HG03060 (cell line): Measurements from ENCODE around the gene CD300C.
"Not testable (repeated sequence)": the region's sequence is repeated elsewhere in the genome, so short reads cannot be mapped to it uniquely, and the experiment has no call there.

Source experiments
- ATAC-seq: cut with Tn5 transposase; IDR thresholded peaks from one replicate; pipeline ENCODE4 v1.9.1; 2021; ENCODE audit warnings: low read depth, moderate number of reproducible peaks; ENCODE audit not compliant: unreplicated experiment

CD300C gene

DNA sequence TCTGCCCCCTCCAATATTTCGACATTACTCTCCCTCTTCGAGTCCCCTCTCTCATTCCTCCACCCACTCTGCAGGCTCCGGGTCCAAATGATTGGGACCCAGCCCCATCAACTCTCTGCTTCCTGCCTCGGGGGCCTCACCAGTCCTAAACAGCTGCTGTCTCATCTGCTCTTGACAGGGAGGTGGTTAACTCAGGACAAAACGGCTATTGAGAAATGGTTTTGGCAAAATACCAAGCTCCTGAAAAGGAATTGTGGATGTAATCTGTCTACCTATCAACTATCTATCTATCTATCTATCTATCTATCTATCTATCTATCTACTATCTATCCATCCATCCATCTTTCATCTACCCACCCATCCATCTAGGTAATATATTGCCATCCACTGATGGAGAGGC, 19.2 kb upstream of the CD300C start:
- no peak for ATAC-seq

- ATAC-seq, result no peak
These were observed 17.4 kb upstream of the CD300C start for GRCh38 chr17:74563358-74563757.

DNA sequence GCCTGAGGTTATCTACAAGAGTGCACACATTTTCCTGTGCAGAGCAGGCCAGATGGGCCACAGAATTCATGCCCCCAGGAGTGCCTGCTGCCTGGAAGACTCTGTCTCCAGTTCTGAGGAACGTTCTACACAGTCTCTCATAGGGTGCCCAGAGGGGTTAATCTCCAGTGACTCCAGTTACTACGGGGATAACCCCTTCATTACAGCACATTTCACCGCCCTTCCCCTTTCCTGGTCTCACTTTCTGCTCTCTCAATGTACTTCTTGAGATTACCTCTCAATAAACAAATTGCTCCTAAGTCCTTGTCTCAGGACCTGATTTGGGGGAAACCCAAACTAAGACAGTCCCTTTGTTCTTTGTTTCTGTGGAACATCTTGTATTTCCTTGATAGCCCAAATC, 15.7 kb upstream of the CD300C start:
- ATAC-seq, result no peak

GRCh38 chr17:74558882-74559519, 13.1 kb upstream of the CD300C start:
- no peak for ATAC-seq

GRCh38 chr17:74558402-74558801, 12.5 kb upstream of the CD300C start:
- ATAC-seq, result not testable (repeated sequence)

- no peak for ATAC-seq
These were observed 9.6 kb upstream of the CD300C start for GRCh38 chr17:74555427-74555940.

DNA sequence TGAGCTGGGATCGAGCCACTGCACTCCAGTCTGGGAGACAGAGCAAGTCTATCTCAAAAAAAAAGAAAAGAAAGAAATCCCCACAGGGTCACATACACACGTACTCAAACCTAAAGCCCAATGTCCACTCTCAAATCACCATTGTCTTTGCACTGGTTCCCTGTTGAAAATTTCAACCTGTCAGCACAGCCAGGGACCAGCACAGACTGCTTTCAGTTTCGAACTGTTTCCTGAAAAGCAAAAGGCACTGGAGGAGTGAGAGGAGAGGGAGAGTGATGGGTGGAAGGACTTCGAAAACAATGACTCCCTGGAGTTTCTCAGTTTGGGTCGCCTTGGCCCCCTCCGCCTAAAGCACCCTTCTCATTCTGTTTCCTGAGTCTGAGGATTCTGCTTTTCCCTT, 9.0 kb upstream of the CD300C start:
- no peak for ATAC-seq

GRCh38 chr17:74552037-74552436, 6.1 kb upstream of the CD300C start:
- no peak for ATAC-seq

GRCh38 chr17:74550602-74551001, 4.7 kb upstream of the CD300C start:
- no peak for ATAC-seq

- no peak for ATAC-seq
These were observed 3.4 kb upstream of the CD300C start for GRCh38 chr17:74549343-74549742.

DNA sequence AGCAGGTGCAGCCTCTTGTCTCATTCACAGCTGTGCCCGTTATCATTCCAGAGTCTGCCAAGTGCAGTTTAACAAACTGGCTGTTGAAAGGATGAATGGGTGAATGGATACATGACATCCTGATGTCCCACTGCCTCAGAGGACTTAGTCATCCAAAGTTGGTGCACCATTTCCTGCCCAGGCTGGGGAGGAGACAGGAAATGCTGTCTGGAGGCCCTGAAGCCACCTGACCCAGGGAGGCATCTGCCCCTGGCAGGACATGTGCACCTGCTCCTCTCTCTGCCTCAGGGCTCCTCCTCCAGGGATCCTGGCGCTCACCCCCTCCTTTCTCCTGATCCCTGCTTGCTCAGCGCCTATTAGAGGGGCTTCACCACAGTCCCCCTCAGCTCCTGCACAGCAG, 1.8 kb upstream of the CD300C start:
- no peak for ATAC-seq

- ATAC-seq, result no peak
These were observed 1.3 kb upstream of the CD300C start for GRCh38 chr17:74547264-74547663.

GRCh38 chr17:74546586-74546985, 671 bp upstream of the CD300C start:
- ATAC-seq, result no peak

GRCh38 chr17:74544991-74545842, 698 bp downstream of the CD300C start:
- no peak for ATAC-seq

GRCh38 chr17:74543891-74544760, 1.8 kb downstream of the CD300C start:
- ATAC-seq, result no peak

- no peak for ATAC-seq
These were observed 2.5 kb downstream of the CD300C start for GRCh38 chr17:74543406-74543805.

- ATAC-seq, result no peak
These were observed 3.1 kb downstream of the CD300C start for GRCh38 chr17:74542727-74543383.

GRCh38 chr17:74542166-74542565, 3.7 kb downstream of the CD300C start:
- no peak for ATAC-seq

DNA sequence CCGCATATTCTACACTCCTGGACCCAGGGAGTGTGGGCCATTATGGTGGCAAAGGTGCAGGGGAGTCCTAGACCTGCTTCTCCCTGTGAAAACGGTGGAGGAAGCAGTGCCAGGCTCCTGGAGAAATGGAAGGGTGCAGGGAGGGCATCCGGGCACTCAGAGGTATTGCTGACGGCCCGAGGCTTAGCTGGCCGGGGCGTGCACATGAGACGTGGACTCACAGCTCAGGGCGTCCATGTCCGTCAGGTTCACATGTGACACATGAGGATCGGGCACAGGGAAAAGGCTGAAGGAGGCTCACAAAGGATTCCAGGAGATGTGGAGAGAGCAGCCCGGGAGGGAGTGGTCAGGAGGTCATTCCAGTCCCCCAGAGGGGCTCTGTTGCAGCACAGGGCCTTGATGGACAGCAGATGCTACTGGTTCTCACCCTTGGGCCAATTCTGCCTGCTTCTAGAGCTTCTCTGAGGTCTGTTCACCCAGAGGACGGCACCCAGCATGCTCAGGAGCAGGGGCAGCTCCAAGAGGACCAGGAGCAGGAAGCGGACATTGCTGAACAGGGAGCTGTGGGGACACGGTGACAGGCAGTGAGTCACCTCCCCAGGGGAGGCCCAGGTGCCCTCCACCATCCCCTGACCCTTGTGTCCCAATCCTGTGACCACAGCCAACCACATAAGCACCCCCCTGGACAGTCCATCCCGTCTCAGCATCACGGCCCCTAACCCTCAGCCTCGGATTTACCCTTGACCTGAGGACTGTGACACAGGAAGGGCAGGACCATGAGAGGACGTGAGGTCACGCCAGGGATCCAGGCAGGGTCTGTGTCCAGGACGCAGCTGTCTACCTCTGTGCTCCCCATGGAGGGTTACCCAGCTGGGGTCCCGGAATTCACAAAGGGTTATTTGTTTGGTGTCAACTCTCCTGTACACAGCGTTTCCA, 4.5 kb downstream of the CD300C start:
- ATAC-seq, result no peak
